Measurements from ENCODE around the gene PINK1.

PINK1 gene

DNA sequence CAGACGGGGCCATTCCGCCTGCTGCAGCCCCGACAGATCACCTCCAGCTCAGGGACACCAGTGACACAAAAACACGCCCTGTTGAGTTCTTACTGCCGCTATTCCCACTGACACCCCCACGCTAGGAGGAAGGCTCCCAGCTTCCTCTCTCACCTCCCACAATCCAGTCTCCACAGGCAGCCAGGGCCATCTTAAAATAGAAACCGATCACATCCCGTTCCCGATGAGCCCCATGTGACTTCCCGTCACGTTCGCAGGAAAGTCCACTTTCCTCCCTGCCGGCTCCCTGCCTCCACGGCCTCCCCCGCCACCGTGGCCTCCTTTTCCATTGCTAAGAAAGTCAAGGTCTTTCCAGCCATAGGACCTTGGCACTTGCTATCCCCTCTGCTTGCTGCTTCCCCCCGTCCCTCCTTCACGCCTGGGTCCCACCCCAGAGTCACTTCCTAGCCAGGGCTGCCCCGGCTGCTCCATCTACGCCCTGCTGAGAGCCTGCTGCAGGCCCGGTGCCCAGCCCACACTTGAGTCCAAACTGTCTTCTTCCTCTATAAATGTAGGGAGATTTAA is 51.9 kb downstream of the PINK1 start:
- no peak for FAIRE-seq
- no peak for DNase-seq (ENCODE audit: insufficient read length)

DNA sequence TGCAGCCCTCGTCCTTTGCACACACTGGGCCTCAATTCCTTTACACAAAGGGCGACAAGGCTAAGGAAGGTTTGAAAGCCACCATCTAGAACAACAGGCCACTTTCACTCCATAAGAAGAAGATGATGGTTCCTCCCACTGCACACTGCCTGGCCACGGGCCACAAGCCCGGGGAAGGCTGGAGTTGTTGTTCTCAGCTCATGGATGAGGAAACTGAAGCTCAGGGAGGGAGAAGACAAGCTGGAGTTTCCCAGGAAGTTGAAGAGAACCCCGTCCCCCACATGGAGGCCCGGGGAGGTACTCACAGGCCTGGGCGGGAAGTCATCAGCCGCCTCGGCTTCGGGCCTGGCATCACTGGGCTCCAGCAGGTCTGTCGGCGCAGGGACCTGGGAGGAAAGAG is 52.5 kb downstream of the PINK1 start:
- no peak for FAIRE-seq
- no peak for TF ChIP-seq POLR2A (IDR thresholded peaks at IDR 0.05; ENCODE audit: low read depth, low read length)
- no peak for TF ChIP-seq POLR2AphosphoS5 (IDR thresholded peaks at IDR 0.05; ENCODE audit: low read depth, low read length)
- no peak for TF ChIP-seq TAF1 (IDR thresholded peaks at IDR 0.05; ENCODE audit: borderline replicate concordance, low read depth, low read length)
- no peak for DNase-seq (ENCODE audit: insufficient read length)

More for the DNA sequence above, 51.9 kb downstream of the PINK1 start:
- TF ChIP-seq TAF1 (IDR thresholded peaks at IDR 0.05; ENCODE audit: borderline replicate concordance, low read depth, low read length) (no peak), POLR2AphosphoS5 (IDR thresholded peaks at IDR 0.05; ENCODE audit: low read depth, low read length) (no peak), POLR2A (IDR thresholded peaks at IDR 0.05; ENCODE audit: low read depth, low read length) (no peak)

DNA sequence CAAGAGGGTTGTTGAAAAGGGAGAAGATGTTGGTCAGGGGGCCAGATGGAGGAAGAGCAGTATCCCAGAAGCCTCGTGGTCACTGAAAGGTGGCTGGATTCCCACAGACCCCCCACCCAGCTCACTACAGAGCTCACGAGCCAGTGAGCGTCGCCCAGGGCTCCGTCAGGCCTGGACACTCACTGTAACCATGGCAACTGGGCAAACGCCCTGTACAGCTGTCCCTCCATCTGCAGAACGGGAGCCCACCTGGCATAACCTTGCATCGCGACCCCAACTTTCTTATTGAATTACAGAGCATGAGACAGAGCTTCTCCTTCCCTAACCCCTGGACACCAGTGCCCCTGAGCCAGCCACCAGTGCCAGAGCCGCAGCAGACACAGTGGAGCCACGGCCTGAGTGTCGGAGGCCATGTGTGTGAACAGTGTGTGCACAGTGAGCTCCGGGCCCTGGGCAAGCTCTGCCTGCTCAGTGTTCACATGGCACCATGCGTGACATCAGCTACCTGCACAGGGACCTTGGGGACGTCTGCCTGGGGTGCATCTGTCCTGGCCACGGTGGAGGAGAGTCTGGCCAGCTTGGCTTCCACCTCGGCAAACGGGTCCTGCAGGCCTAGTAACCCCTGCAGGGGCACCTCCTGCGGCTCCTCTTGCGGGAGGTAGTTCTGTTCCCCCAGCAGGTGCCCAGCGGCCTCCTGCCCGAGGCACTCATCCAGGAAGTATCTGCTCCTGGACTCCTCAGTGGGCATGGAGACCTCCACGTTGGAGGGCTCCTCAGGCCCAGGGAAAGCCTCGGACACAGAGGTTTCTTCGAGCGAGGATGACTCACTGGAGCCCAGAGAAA is 53.8 kb downstream of the PINK1 start:
- TF ChIP-seq POLR2AphosphoS5 (IDR thresholded peaks at IDR 0.05; ENCODE audit: low read depth, low read length) = no peak
- FAIRE-seq (no peak), DNase-seq (ENCODE audit: insufficient read length) (no peak)

DNA sequence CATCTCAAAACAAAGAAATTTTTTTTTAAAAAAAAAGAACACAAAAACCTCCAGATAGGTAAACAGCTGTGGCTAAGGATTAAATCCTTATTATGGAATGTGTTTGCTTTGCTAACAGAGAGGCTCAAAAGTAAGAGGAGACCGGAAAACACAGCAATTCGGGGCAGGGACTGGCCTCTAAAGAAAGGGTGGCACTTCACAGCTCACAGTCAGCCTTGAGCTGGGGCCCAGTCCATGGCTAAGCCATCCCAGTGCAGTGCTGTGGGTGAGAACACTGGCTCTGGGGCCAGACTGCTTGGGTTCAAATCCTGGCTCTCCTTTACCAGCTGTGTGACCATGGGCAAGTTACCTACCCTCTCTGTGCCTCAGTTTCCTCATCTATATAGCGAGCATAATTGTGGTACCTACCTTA is 56.4 kb downstream of the PINK1 start:
- DNase-seq (ENCODE audit: insufficient read length) = no peak
- no peak for TF ChIP-seq POLR2AphosphoS5 (IDR thresholded peaks at IDR 0.05; ENCODE audit: low read depth, low read length)
- no peak for TF ChIP-seq TAF1 (IDR thresholded peaks at IDR 0.05; ENCODE audit: borderline replicate concordance, low read depth, low read length)
- no peak for TF ChIP-seq POLR2A (IDR thresholded peaks at IDR 0.05; ENCODE audit: low read depth, low read length)
- no peak for FAIRE-seq

DNA sequence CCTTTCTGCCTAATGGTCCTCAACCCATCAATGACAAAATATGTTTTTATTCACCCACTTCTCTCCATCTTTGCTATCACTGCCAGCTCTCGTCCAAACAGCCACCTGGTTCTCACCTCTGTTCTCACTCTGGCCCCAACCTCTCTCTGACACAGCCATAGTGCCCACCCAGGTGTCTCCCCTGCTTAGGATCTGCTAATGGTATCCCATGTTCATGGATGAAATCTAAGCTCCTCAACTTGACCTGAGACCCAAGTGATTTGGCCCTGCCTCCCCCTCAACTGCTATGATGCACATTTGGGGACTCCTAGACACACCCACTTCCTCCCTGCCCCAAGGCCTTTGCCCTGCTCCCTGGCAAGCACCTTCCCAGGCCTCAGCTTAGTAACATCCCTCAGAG is 58.6 kb downstream of the PINK1 start:
- TF ChIP-seq POLR2AphosphoS5 (IDR thresholded peaks at IDR 0.05; ENCODE audit: low read depth, low read length) (no peak), POLR2A (IDR thresholded peaks at IDR 0.05; ENCODE audit: low read depth, low read length) (no peak), TAF1 (IDR thresholded peaks at IDR 0.05; ENCODE audit: borderline replicate concordance, low read depth, low read length) (no peak)
- FAIRE-seq = no peak
- no peak for DNase-seq (ENCODE audit: insufficient read length)

DNA sequence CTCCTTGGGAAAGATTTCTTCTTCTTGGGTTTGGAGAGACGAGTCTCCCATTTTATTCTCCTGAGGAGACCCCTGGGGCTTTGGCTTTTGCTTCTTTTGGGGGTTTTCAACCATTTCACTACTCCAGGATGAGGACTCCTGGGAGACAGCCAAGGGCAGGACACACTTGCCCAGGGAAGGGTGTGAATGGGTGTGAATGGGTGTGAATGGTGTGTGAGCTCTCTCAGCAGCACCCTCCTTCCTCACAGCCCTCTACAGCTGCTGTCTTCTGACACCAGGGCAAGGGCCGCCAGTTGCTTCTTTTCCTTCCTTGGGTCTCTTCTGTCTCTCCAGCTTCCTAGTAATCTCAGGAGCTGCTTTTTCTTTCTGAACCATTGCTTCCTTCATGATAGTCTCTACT is 60.4 kb downstream of the PINK1 start:
- no peak for TF ChIP-seq POLR2A (IDR thresholded peaks at IDR 0.05; ENCODE audit: low read depth, low read length)
- TF ChIP-seq TAF1 (IDR thresholded peaks at IDR 0.05; ENCODE audit: borderline replicate concordance, low read depth, low read length) = no peak
- no peak for TF ChIP-seq POLR2AphosphoS5 (IDR thresholded peaks at IDR 0.05; ENCODE audit: low read depth, low read length)
- DNase-seq (ENCODE audit: insufficient read length) (no peak), FAIRE-seq (no peak)

DNA sequence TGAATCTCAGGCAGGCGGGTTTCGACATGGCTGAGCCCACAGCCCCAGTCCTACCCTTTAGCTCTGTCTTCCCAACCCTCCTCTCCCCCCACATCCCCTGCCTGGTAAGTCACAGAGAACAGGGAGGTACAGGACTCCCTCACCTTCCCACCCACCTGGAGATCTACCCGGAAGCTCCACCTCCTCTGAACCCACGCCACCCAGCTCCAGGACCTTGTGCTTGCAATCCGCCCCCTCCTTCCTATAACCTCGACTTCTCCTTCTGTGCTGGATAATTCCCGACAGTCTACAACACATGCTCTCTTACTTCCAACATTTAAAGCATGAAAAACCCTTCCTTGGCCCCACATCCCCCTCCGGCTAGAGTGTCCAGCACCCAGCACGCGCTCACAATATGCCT is 62.3 kb downstream of the PINK1 start:
- no peak for DNase-seq (ENCODE audit: insufficient read length)
- FAIRE-seq = no peak
- TF ChIP-seq POLR2A (IDR thresholded peaks at IDR 0.05; ENCODE audit: low read depth, low read length) (no peak), TAF1 (IDR thresholded peaks at IDR 0.05; ENCODE audit: borderline replicate concordance, low read depth, low read length) (no peak), POLR2AphosphoS5 (IDR thresholded peaks at IDR 0.05; ENCODE audit: low read depth, low read length) (no peak)

DNA sequence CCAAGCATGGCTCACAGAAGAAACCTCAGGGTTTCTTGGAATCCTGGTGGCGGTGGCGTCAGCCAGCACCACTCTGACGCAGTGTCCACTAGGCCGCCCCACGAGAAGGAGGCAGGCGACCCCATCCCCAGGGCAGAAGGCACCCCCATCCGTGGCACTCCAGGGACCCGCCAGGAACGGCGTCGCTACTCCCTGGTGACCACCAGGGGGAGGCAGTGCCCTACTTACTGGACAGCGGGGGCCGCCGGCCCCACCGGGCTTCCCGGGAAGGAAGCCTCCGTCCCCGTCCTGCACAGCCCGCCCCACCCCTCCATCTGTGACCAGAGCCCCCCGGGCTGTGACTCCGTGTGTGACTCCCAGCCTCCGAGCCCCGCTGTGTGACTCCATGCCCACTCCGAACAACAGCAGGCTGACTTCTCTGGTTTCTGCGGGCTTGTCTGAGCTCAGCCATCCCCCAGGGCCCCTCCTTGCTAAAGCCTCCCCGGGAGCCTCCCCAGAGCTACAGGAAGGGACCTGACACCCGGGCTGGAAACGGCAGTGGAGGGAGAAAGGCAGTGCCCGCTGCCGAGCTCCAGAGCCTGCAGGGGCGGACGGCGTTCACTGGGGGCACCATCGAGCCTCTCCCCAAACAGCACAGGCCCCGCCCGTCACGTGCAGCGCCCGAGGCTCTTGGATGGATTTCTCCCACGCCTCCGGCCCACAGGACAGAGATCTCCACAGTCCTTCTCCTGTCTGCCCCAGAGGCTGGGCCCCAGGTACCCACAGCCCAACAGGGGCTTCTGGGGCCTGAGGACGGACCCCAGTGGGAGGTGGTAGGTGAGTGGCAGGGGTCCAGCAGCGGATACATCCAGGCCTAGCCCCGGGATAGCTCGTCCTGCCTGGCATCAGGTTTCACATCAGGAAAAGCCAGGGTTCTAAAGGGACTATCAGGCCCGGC is 63.4 kb downstream of the PINK1 start:
- TF ChIP-seq TAF1 (IDR thresholded peaks at IDR 0.05; ENCODE audit: borderline replicate concordance, low read depth, low read length) (no peak), POLR2AphosphoS5 (IDR thresholded peaks at IDR 0.05; ENCODE audit: low read depth, low read length) (no peak), POLR2A (IDR thresholded peaks at IDR 0.05; ENCODE audit: low read depth, low read length) (no peak)
- FAIRE-seq (peak; percentile 80), DNase-seq (ENCODE audit: insufficient read length) (peak; percentile 96)

DNA sequence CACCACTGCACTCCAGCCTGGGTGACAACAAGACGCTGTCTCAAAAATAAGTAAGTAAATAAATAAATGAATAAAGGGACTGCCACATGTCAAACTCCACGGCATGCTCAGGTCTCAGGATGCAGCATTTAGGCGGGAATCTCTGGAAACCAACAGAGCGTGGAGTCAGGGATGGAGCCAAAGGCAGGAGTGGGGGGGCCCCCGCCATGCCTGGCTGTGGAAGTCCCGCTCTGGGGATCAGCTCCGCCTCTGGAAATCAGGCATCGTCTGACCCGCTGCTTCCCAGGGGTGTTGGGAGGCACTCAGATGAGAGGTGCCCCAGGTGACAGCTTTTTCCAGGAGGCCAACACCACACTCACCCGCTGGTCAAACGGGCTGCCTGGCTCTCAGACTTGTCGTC is 64.3 kb downstream of the PINK1 start:
- no peak for TF ChIP-seq TAF1 (IDR thresholded peaks at IDR 0.05; ENCODE audit: borderline replicate concordance, low read depth, low read length)
- DNase-seq (ENCODE audit: insufficient read length) (no peak), FAIRE-seq (no peak)

DNA sequence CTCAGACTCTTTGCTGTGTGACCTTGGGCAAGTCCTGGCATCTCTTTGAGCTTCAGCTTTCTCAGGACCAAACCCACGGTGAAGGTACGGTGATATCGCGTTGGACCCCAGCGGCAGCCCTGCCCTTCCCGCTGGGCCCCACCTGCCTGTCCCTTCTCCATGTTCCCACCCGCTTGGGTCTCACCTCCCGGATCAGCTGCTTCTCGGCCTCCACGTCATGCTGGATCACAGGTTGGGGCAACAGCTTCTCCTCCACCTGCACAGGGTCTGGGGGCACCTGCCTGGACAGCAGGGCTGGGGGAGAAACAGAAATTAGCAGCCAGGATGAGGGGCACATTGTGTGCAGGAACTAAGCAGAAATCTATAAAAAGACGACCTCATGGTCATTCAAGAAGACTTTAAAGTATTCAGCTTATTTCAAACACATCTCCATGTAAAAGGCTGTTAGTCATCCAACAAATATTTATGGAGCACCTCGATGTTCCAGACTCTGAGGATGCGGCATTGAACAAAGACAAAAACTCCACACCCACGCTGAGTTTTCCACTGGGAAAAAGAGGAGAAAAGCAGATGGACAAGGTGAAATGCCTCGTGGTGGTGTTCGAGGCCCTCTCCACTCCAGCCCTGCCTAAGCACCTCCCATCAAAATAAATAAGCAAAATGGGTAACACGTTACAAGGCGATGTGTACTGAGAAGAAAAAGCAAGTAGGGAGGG is 65.1 kb downstream of the PINK1 start:
- FAIRE-seq (no peak), DNase-seq (ENCODE audit: insufficient read length) (no peak)
- TF ChIP-seq POLR2A (IDR thresholded peaks at IDR 0.05; ENCODE audit: low read depth, low read length) (no peak), TAF1 (IDR thresholded peaks at IDR 0.05; ENCODE audit: borderline replicate concordance, low read depth, low read length) (no peak), POLR2AphosphoS5 (IDR thresholded peaks at IDR 0.05; ENCODE audit: low read depth, low read length) (no peak)

DNA sequence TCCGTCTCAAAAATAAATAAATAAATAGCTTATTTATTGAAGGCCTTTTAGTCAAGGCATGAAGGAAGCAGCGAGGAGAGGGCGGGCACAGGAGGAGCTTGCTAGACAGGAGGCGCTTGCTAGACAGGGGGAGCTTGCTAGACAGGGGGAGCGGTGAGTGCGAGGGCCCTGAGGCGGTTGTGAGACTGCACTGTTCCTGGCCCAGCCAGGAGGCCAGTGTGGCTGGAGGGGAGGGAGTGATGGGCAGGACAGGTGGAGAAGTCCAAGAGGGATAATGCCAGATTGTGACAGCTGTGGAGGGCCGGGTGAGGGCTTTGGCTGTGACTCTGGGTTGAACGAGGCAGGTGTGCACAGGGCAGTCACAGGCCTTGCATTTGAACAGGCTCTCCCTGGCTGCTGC is 66.3 kb downstream of the PINK1 start:
- TF ChIP-seq POLR2AphosphoS5 (IDR thresholded peaks at IDR 0.05; ENCODE audit: low read depth, low read length) = no peak
- TF ChIP-seq TAF1 (IDR thresholded peaks at IDR 0.05; ENCODE audit: borderline replicate concordance, low read depth, low read length) = no peak
- TF ChIP-seq POLR2A (IDR thresholded peaks at IDR 0.05; ENCODE audit: low read depth, low read length) = no peak
- DNase-seq (ENCODE audit: insufficient read length) = no peak
- FAIRE-seq = no peak
